ENCODE data around the gene COL15A1.
A peak's percentile ranks its signal among the peaks of the same experiment; 100 is the strongest.

COL15A1 gene

DNA sequence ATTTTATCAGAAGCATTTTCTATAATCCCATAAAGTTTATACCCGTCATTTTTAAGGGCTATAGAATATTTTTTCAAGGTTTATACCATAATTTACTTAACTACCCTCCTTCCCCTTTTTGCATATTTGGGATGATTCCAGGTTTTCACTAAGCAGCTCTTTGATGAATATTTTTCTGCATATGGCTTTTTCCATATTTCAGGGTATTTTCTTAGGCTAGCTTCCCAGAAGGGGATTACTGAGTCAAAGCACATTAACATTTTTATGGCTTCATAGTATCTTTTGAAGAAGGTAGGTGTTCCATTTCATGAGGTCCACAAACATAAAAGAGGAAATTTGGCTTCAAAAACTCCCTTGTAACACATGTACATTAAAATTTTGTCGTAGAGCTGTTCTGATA, 14.6 kb upstream of the COL15A1 start:
- Mint-ChIP-seq H3K4me1 (no peaks in the 10 kb centered on the region), H3K4me3 (no peak overlapping the region), H3K9me3 (no peaks in the 10 kb centered on the region), H3K27me3 (peaks cover 17% of the 10 kb centered on the region), H3K27ac (no peak overlapping the region)
- DNase-seq (no peak), ATAC-seq (no peak)

DNA sequence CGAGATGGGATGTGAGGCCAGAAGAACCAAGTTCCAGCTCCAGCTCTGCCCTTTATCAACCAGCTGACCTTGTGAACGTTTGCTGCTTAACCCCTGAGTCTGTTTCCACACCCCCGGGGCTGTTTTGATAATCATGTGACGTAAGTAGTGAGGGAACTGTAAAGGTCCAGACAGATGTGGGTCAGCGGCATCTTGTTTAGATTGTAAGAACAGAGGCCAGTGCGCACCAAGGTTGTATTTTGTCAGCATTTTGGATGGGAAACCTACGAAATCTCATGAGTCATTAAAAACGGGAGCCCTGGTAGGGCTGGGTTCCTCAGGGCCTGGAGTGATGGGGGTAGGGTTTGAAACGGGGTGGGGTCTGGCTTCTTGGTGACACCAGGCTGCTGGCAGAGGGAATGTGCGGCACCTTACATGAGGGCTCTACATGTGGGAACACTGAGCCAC, 13.8 kb upstream of the COL15A1 start:
- peaks cover 16% of the 10 kb centered on the region for H3K27me3 Mint-ChIP-seq
- H3K9me3 Mint-ChIP-seq = no peaks in the 10 kb centered on the region
- H3K27ac Mint-ChIP-seq = no peak overlapping the region
- no peak for DNase-seq
- no peaks in the 10 kb centered on the region for H3K4me1 Mint-ChIP-seq
- ATAC-seq = no peak
- no peak overlapping the region for H3K4me3 Mint-ChIP-seq

GRCh38 chr9:98930792-98931191, 12.9 kb upstream of the COL15A1 start:
- no peaks in the 10 kb centered on the region for H3K4me1 Mint-ChIP-seq
- H3K27ac Mint-ChIP-seq = no peak overlapping the region
- no peak overlapping the region for H3K4me3 Mint-ChIP-seq
- H3K9me3 Mint-ChIP-seq = no peaks in the 10 kb centered on the region
- DNase-seq (no peak), ATAC-seq (no peak)
- peaks cover 14% of the 10 kb centered on the region for H3K27me3 Mint-ChIP-seq

- H3K4me1 Mint-ChIP-seq = no peaks in the 10 kb centered on the region
- H3K27ac Mint-ChIP-seq = no peak overlapping the region
- ATAC-seq (no peak), DNase-seq (no peak)
- no peaks in the 10 kb centered on the region for H3K9me3 Mint-ChIP-seq
- H3K4me3 Mint-ChIP-seq = no peak overlapping the region
- H3K27me3 Mint-ChIP-seq = peaks cover 16% of the 10 kb centered on the region
These were observed 11.9 kb upstream of the COL15A1 start for GRCh38 chr9:98931600-98932389.

DNA sequence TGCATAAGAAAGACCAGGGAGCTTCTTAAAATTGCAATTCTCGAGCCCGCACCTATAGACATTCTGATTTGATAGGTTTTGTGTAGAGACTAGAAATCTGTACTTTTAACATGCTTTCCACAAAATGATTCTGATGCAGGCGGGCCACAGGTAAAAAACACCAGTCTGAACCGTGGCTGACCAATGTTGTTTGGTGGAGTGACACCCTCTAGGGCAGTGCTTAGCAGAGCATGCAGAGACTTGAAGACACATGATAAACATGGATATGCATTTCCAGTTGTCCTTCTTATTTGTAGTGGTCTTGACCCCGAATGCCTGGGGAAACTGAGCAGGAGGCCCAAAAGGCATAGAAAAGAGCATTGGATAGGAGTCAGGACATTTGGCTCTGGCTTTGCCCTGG, 10.5 kb upstream of the COL15A1 start:
- peak; percentile 57 for ATAC-seq
- Mint-ChIP-seq H3K27ac (no peak overlapping the region), H3K9me3 (no peaks in the 10 kb centered on the region), H3K27me3 (peaks cover 16% of the 10 kb centered on the region), H3K4me1 (no peaks in the 10 kb centered on the region), H3K4me3 (no peak overlapping the region)
- DNase-seq = no peak

GRCh38 chr9:98933890-98934289, 9.8 kb upstream of the COL15A1 start:
- no peak for ATAC-seq
- no peak for DNase-seq
- Mint-ChIP-seq H3K27ac (no peak overlapping the region), H3K4me1 (no peaks in the 10 kb centered on the region), H3K27me3 (peaks cover 19% of the 10 kb centered on the region), H3K4me3 (no peak overlapping the region), H3K9me3 (no peaks in the 10 kb centered on the region)

DNA sequence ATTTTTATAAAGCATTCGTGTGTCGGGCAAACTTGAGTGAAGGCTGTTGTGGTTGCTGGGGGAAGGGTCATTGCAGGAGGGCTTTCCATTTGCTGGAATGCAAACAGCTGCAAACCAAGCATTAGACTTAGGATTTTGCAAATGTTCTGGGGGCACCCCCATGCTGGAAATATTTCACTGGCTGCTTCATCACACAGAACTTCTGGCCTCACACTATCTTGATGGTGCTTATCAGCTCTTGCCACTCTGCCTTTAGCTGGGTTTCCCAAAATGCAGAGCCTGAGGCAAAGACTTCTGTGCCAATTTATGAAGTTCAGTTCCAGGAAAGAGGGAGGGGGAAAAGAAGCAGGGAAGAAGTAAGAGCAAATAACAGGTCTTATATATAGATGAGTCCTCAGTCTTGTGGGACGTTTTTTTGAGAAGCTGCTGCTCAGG, 8.6 kb upstream of the COL15A1 start:
- no peak overlapping the region for H3K4me3 Mint-ChIP-seq
- peaks cover 30% of the 10 kb centered on the region for H3K27me3 Mint-ChIP-seq
- no peak for ATAC-seq
- no peaks in the 10 kb centered on the region for H3K9me3 Mint-ChIP-seq
- no peaks in the 10 kb centered on the region for H3K4me1 Mint-ChIP-seq
- no peak for DNase-seq
- no peak overlapping the region for H3K27ac Mint-ChIP-seq

DNA sequence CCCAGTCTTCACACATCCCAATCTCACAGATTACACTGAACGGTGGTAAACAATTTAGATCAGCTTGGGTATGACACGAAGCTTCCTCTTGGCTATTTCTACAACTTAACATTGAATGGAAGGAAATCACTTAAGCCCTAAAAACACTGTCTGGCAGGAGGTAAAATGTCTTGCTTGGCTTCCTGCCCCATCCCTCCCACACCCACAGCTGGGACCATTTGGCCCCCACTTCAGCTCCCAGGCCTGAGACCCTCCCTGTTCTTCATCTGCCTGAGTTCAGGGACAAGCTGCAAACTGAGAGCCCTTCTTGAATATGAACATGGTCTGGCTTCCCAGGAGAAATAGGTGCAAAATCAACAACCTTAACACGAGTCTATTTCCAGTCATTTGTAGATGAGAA, 3.4 kb upstream of the COL15A1 start:
- peaks cover 15% of the 10 kb centered on the region for H3K4me1 Mint-ChIP-seq
- H3K27ac Mint-ChIP-seq = no peak overlapping the region
- DNase-seq = no peak
- H3K27me3 Mint-ChIP-seq = peaks cover 75% of the 10 kb centered on the region
- H3K4me3 Mint-ChIP-seq = no peak overlapping the region
- ATAC-seq = no peak
- no peaks in the 10 kb centered on the region for H3K9me3 Mint-ChIP-seq

DNA sequence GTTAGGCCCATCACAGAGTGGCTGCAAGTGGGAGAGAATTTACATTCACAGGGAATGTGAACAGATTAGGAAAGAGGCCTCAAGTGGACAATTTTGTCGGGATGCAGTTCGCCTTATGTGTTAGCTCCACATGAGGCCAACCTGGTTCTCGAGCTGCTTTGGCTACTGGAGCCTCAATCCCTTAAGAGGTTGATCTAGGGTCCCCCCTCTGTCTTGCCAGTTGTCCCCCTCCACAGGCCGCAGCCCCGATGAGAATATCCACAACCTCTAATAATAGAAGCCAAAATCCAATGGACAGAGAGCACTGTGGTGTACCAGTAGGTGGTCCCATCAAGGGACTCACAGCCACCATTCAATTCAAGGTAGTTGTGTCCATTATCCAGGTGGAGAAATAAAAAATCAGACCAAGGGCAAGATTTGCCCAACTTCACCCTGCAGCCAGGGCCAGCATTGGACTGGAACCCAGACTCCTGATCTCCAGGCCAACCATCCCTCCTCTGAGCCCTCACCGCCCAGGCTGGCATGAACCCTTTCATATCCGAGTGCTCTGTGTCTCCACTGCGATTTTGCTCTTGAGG, 1.7 kb upstream of the COL15A1 start:
- ATAC-seq (no peak), DNase-seq (no peak)
- Mint-ChIP-seq H3K27ac (no peak overlapping the region), H3K4me3 (no peak overlapping the region), H3K4me1 (peaks cover 15% of the 10 kb centered on the region), H3K9me3 (no peaks in the 10 kb centered on the region), H3K27me3 (peaks cover 79% of the 10 kb centered on the region)

- Mint-ChIP-seq H3K27me3 (peaks cover 80% of the 10 kb centered on the region), H3K4me3 (peak overlapping the region; percentile 43 to 74), H3K4me1 (peaks cover 15% of the 10 kb centered on the region), H3K9me3 (no peaks in the 10 kb centered on the region), H3K27ac (no peak overlapping the region)
- ATAC-seq (no peak), DNase-seq (no peak)
These were observed 613 bp upstream of the COL15A1 start for GRCh38 chr9:98942906-98943681.

DNA sequence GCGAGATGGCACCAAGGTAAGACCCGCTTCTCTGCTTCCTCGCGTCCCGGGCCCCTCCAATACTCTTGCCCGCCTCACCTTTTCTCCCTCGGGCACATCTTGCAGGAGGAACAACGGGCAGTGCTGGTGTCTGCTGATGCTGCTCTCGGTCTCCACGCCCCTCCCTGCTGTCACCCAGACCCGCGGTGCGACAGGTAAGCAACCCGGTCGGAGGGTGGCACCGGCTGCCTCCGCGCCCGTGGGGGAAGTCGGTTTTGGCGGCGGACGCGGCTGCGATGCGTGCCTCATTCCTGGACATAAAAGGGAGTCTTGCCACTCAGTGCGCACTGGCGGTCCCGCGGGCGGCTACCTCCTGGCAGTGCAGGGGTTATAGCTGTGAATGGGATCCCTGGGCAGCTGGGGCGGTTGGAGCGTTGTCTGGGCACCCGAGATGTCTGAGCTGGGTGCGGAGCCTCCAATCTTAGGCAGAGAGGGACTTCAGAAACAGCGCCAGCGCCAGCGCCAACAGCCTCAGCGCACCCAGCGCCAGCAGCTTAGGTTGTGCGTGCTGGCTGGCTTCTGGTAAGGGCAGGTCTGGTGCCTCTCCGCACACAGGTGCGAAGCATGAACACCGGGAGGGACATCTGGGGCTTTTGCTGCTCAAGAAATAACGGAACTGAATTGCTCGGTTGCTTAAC, 488 bp downstream of the COL15A1 start:
- Mint-ChIP-seq H3K9me3 (no peaks in the 10 kb centered on the region), H3K27me3 (peaks cover 75% of the 10 kb centered on the region), H3K4me3 (peak overlapping the region; percentile 66 to 75), H3K4me1 (peaks cover 15% of the 10 kb centered on the region), H3K27ac (no peak overlapping the region)
- ATAC-seq (peak; percentile 45), DNase-seq (peak in 1 of 2 donors; percentile 7)

GRCh38 chr9:98944734-98945074, 997 bp downstream of the COL15A1 start:
- Mint-ChIP-seq H3K9me3 (no peaks in the 10 kb centered on the region), H3K27ac (no peak overlapping the region), H3K4me3 (no peak overlapping the region), H3K27me3 (peaks cover 70% of the 10 kb centered on the region), H3K4me1 (peaks cover 15% of the 10 kb centered on the region)
- ATAC-seq (no peak), DNase-seq (no peak)

DNA sequence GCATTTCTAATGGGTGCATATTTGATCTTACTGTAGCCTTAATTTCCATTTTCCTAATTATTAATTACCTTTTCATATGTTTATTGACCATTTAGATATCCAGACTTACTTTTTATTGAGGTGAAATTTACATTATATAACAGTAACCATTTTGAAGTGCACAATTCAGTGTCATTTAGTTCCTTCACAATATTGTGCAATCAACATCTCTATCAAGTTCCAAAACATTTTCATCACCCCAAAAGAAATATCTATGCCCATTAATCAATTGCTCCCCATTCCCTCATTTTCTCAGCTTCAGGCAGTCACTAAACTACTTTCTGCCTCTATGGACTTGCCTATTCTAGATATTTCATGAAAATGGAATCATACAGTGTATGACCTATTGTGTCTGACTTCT, 5.9 kb downstream of the COL15A1 start:
- Mint-ChIP-seq H3K4me1 (peaks cover 1% of the 10 kb centered on the region), H3K9me3 (peaks cover 0 to 8% of the 10 kb centered on the region in 2 donors), H3K4me3 (no peak overlapping the region), H3K27me3 (peaks cover 53% of the 10 kb centered on the region), H3K27ac (no peak overlapping the region)
- ATAC-seq = no peak
- DNase-seq = no peak

- H3K27me3 Mint-ChIP-seq = peaks cover 48% of the 10 kb centered on the region
These were observed 6.6 kb downstream of the COL15A1 start for GRCh38 chr9:98950262-98950661.

DNA sequence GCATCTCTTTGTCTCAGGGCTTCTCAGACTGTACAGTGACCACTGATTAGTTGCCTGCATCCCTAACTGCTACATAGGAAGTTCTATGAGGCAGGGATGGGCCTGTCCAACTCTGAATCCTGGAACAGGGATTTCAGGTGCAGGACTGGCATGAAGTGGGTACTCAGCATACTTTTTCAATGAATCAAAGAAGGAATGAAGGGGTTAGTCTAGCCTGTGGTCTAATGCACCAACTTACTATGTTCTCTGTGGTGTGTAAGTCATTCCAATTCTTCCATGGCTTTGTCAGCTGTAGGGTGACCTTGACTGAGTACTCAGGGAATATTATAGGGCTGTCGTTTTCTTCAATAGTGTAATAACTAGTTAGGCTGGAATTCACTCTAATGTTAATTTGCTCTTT, 8.3 kb downstream of the COL15A1 start:
- ATAC-seq (no peak), DNase-seq (no peak)
- H3K27me3 Mint-ChIP-seq = peaks cover 36% of the 10 kb centered on the region
- H3K4me3 Mint-ChIP-seq = no peak overlapping the region
- peaks cover 0 to 13% of the 10 kb centered on the region in 2 donors for H3K9me3 Mint-ChIP-seq
- H3K27ac Mint-ChIP-seq = no peak overlapping the region
- no peaks in the 10 kb centered on the region for H3K4me1 Mint-ChIP-seq

More at GRCh38 chr9:98950262-98950661, 6.6 kb downstream of the COL15A1 start:
- DNase-seq = no peak
- Mint-ChIP-seq H3K27ac (no peak overlapping the region), H3K4me3 (no peak overlapping the region), H3K9me3 (peaks cover 0 to 8% of the 10 kb centered on the region in 2 donors), H3K4me1 (no peaks in the 10 kb centered on the region)
- no peak for ATAC-seq

Measured in stimulated activated naive CD8-positive, alpha-beta T cell treated with anti-CD3 and anti-CD28 coated beads, Interleukin-15, amount 100 ng/mL, for 72 hours (primary cell).